WTC11 (cell line): ENCODE results near the gene NCAM2. TPM values are rescaled to one million over a fixed set of nuclear protein-coding genes. Genes with fewer than 3 reads are reported as not detected.

Source experiments
- ATAC-seq: fragments of 200-7000 bp; cut with Tn5 transposase; 2 replicates; pipeline ENCODE4 v1.10.0; 2021; ENCODE audit warnings: mild to moderate bottlenecking, moderate library complexity
- CTCF ChIA-PET: fragments of 300-600 bp; sonication (Branson Sonifier 250); formaldehyde crosslinking; loops from one replicate; lab custom pipeline; 2021; ENCODE audit warnings: antibody characterized with exemption; lab: Charles Lee
- POLR2A ChIA-PET: fragments of 350-600 bp; sonication (Branson Sonifier 250); formaldehyde crosslinking; loops from one replicate; lab custom pipeline; 2021; ENCODE audit warnings: antibody characterized with exemption; lab: Charles Lee
- DNase-seq: peaks from one replicate; pipeline ENCODE4 v3.0.0; 2021; ENCODE audit warnings: low spot score
- H3K27ac Mint-ChIP-seq: 2 replicates; pipeline ENCODE4 v1.8.0; 2021; ENCODE audit warnings: mixed read lengths
- H3K27me3 Mint-ChIP-seq: 2 replicates; pipeline ENCODE4 v1.8.0; 2021; ENCODE audit warnings: low read depth, mild to moderate bottlenecking, moderate library complexity, mixed read lengths
- H3K36me3 Mint-ChIP-seq: 2 replicates; pipeline ENCODE4 v1.8.0; 2021; ENCODE audit warnings: mixed read lengths
- H3K4me1 Mint-ChIP-seq: 2 replicates; pipeline ENCODE4 v1.8.0; 2022; ENCODE audit warnings: mixed read lengths
- H3K4me3 Mint-ChIP-seq: 2 replicates; pipeline ENCODE4 v1.8.0; 2021; ENCODE audit warnings: mild to moderate bottlenecking, moderate library complexity, mixed read lengths
- H3K9me3 Mint-ChIP-seq: 2 replicates; pipeline ENCODE4 v1.8.0; 2021; ENCODE audit warnings: mixed read lengths
- CTCF ChIP-seq: fragments of 200-600 bp; IDR thresholded peaks from 2 replicates; pipeline ENCODE4 v1.8.0; 2022; ENCODE audit warnings: antibody characterized with exemption
- ESRRA ChIP-seq: sonication (generic); formaldehyde crosslinking; IDR thresholded peaks from 2 replicates; pipeline ENCODE4 v1.8.1; 2022; ENCODE audit warnings: mild to moderate bottlenecking, missing genetic modification reagents, borderline replicate concordance
- HMGXB4 ChIP-seq: sonication (generic); formaldehyde crosslinking; IDR thresholded peaks from 2 replicates; pipeline ENCODE4 v1.8.1; 2023; ENCODE audit warnings: mild to moderate bottlenecking, moderate library complexity, missing genetic modification reagents
- JUN ChIP-seq: sonication (generic); formaldehyde crosslinking; IDR thresholded peaks from 2 replicates; pipeline ENCODE4 v1.8.0; 2023; ENCODE audit warnings: mild to moderate bottlenecking, missing genetic modification reagents
- KAT7 ChIP-seq: sonication (generic); formaldehyde crosslinking; IDR thresholded peaks from 2 replicates; pipeline ENCODE4 v1.8.1; 2023; ENCODE audit warnings: missing genetic modification reagents, mild to moderate bottlenecking, borderline replicate concordance
- MLX ChIP-seq: sonication (generic); formaldehyde crosslinking; IDR thresholded peaks from 2 replicates; pipeline ENCODE4 v1.8.1; 2023; ENCODE audit warnings: mild to moderate bottlenecking, missing genetic modification reagents, moderate library complexity
- USF1 ChIP-seq: sonication (generic); formaldehyde crosslinking; IDR thresholded peaks from 2 replicates; pipeline ENCODE4 v1.8.0; 2022; ENCODE audit warnings: mild to moderate bottlenecking, missing genetic modification reagents
- ZNF121 ChIP-seq: sonication (generic); formaldehyde crosslinking; IDR thresholded peaks from 2 replicates; pipeline ENCODE4 v1.8.0; 2023; ENCODE audit warnings: missing genetic modification reagents
- ZNF138 ChIP-seq: sonication (generic); formaldehyde crosslinking; conservative IDR thresholded peaks from 2 replicates; pipeline ENCODE4 v1.8.1; 2022; ENCODE audit warnings: mild to moderate bottlenecking, moderate library complexity, missing genetic modification reagents
- ZNF263 ChIP-seq: sonication (generic); formaldehyde crosslinking; IDR thresholded peaks from 2 replicates; pipeline ENCODE4 v1.8.1; 2022; ENCODE audit warnings: low read depth, mild to moderate bottlenecking, moderate library complexity, missing genetic modification reagents
- ZNF396 ChIP-seq: fragments of 250-450 bp; sonication (Bioruptor Pico); IDR thresholded peaks from 2 replicates; pipeline ENCODE4 v1.8.0; 2021; ENCODE audit warnings: mild to moderate bottlenecking, moderate library complexity, borderline replicate concordance
- ZNF423 ChIP-seq: fragments of 250-450 bp; sonication (Bioruptor Pico); IDR thresholded peaks from 2 replicates; pipeline ENCODE4 v2.1.2; 2022; ENCODE audit warnings: mild to moderate bottlenecking, moderate library complexity
- ZNF425 ChIP-seq: fragments of 250-450 bp; sonication (Bioruptor Pico); conservative IDR thresholded peaks from 2 replicates; pipeline ENCODE4 v1.9.0; 2021; ENCODE audit warnings: mild to moderate bottlenecking
- ZSCAN18 ChIP-seq: fragments of 250-450 bp; sonication (Bioruptor Pico); IDR thresholded peaks from 2 replicates; pipeline ENCODE4 v2.1.2; 2022; ENCODE audit warnings: mild to moderate bottlenecking, moderate library complexity
- total RNA-seq: library from RNA; stranded (reverse); gene quantifications from 3 replicates; pipeline ENCODE4 v1.2.3, GENCODE V29; 2021

The NCAM2 gene
- total RNA-seq, 1 experiment from 2014 or later: 1.6 TPM

- TF ChIP-seq ESRRA (CRISPR knock-in tag) (no peak), ZNF423 (CRISPR knock-in tag) (no peak)
- TF ChIP-seq, all 79 proteins: peak for 0
Observed at GRCh38 chr21:21481239-21481638, 483.0 kb downstream of the NCAM2 start (continued).

GRCh38 chr21:21508859-21509258 lies 510.6 kb downstream of the NCAM2 start:
- Mint-ChIP-seq H3K27me3 (no peaks in the 10 kb centered on the region), H3K9me3 (no peaks in the 10 kb centered on the region)
- POLR2A ChIA-PET: no interaction called here

More at GRCh38 chr21:21508859-21509258, 510.6 kb downstream of the NCAM2 start:
- no peak overlapping the region for H3K4me3 Mint-ChIP-seq
- TF ChIP-seq ZNF121 (no peak), ZNF425 (CRISPR knock-in tag) (no peak), CTCF (no peak), HMGXB4 (CRISPR knock-in tag) (no peak), USF1 (CRISPR knock-in tag) (no peak), ZNF138 (CRISPR knock-in tag) (no peak), KAT7 (CRISPR knock-in tag) (no peak), ZNF396 (CRISPR knock-in tag) (no peak), ZSCAN18 (CRISPR knock-in tag) (no peak), JUN (CRISPR knock-in tag) (no peak), ZNF263 (CRISPR knock-in tag) (no peak), MLX (CRISPR knock-in tag) (no peak)
- H3K4me1 Mint-ChIP-seq: no peaks in the 10 kb centered on the region
- CTCF ChIA-PET: no interaction called here
- ATAC-seq (no peak), DNase-seq (no peak)
- H3K27ac Mint-ChIP-seq: no peak overlapping the region
- H3K36me3 Mint-ChIP-seq: no peaks in the 10 kb centered on the region
